Measurements from ENCODE around the gene CEP85.

Gene CEP85

DNA sequence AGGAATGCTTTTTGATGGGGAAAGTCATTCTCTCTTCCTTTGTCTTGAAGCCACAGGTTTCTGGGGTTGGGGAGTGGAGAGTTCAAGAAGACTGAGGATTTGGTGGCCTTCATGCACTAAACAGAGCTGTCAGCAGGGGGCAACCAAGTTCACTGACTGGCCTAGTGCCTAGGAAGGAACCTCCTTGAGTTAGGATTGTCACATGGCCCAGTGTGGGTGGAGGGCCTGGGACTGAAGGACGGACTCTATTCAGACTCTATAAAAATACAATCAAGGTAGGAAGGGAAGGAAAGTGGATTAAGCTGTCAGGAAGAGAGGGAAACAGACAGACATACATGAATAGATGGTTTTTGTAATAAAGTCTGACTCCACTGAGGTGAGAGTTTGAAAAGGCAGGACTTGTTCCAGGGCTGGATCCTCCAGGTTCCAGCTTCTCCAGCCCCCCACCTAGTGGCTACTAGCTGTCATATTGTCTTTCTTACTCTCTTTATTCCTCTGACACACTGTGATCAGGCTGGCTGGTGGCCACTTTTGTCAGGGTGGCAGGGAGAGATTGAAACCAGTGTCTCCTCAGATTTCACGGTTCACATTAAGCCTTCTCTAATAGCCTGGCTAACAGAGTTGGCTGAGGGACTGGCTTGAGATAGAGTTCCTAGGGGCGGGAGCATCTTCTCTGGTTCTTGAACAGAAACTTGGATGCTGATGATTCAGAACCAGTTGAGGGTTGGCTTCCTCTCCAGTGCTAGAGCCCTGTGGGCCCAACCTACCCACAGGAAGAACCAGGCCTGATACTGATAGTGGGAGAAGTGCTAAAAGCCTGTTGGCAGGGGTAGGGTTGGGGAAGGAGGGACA is 41.8 kb downstream of the CEP85 start:
- in situ Hi-C loops (cut with HindIII; ENCODE audit: low sequenced_read_pairs), result no loop called here
- peak; percentile 90 for DNase-seq (ENCODE audit: low read depth, low spot score)
- TF ChIP-seq, protein P1, sequence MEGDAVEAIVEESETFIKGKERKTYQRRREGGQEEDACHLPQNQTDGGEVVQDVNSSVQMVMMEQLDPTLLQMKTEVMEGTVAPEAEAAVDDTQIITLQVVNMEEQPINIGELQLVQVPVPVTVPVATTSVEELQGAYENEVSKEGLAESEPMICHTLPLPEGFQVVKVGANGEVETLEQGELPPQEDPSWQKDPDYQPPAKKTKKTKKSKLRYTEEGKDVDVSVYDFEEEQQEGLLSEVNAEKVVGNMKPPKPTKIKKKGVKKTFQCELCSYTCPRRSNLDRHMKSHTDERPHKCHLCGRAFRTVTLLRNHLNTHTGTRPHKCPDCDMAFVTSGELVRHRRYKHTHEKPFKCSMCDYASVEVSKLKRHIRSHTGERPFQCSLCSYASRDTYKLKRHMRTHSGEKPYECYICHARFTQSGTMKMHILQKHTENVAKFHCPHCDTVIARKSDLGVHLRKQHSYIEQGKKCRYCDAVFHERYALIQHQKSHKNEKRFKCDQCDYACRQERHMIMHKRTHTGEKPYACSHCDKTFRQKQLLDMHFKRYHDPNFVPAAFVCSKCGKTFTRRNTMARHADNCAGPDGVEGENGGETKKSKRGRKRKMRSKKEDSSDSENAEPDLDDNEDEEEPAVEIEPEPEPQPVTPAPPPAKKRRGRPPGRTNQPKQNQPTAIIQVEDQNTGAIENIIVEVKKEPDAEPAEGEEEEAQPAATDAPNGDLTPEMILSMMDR (IDR thresholded peaks at IDR 0.05; ENCODE audit: low read depth, low read length), result peak; percentile 75
- no peak overlapping the region for H3K4me3 ChIP-seq (ENCODE audit: low read depth, low read length)

DNA sequence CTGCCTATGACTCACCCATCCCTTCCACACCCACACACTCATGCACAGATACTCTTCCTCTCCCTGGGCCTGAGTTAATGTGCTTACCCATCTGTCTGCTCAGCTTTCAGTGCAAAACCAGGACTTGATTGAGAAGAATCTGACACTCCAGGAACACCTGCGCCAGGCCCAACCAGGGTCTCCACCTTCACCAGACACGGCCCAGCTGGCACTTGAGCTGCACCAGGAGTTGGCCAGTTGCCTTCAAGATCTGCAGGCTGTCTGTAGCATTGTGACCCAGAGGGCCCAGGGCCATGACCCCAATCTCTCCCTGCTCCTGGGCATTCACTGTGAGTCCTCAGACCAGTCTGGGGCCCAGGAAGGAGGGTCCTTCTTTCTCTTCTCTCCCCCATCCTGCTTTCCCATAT is 42.4 kb downstream of the CEP85 start:
- TF ChIP-seq, protein P1 (IDR thresholded peaks at IDR 0.05; ENCODE audit: low read depth, low read length), result no peak
- DNase-seq (ENCODE audit: low read depth, low spot score), result no peak
- in situ Hi-C loops (cut with HindIII; ENCODE audit: low sequenced_read_pairs), result no loop called here
- no peak overlapping the region for H3K4me3 ChIP-seq (ENCODE audit: low read depth, low read length)

DNA sequence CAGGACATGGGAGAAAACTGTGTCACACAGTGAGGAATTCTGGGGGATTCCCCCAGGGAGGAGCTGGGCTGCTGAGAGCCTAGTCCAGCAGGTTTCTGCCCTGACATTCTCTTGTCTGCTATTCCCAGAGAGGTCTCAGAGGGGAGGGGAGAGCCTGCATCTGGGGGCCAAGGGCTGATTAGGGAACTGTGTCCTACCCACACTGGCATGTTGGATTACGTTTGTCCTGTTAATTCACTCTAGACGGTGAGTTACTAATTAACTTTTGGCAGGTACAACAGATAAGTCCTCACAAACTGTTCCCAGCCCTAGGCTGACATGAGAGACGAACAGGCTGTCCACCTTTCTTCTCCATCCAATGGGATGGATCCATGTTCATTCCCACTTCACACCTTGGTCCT is 43.3 kb downstream of the CEP85 start:
- TF ChIP-seq, protein P1 (IDR thresholded peaks at IDR 0.05; ENCODE audit: low read depth, low read length), result no peak
- H3K4me3 ChIP-seq (ENCODE audit: low read depth, low read length), result no peak overlapping the region
- DNase-seq (ENCODE audit: low read depth, low spot score), result no peak
- in situ Hi-C loops (cut with HindIII; ENCODE audit: low sequenced_read_pairs), result no loop called here

DNA sequence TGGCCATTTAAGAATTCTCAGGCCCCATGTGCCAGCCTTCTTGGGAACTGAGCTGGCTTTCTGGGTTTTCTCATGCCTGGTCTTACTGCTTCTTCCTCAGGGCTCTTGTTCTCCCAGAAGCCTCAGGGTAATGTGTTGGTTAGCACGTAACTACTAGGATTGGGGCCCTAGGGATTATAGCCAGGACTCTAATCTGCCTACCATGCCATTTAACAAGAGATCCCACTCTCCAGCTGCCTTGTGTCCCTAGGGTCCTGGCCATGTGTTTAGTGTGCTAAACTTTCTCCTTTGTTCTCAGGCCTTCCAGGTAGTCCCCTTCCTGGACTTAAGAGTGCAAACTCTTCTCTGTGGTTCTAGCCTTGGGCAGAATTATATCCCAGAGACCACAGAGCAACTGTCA is 43.7 kb downstream of the CEP85 start:
- in situ Hi-C loops (cut with HindIII; ENCODE audit: low sequenced_read_pairs), result no loop called here
- TF ChIP-seq, protein P1 (IDR thresholded peaks at IDR 0.05; ENCODE audit: low read depth, low read length), result no peak
- DNase-seq (ENCODE audit: low read depth, low spot score), result no peak
- H3K4me3 ChIP-seq (ENCODE audit: low read depth, low read length), result no peak overlapping the region

DNA sequence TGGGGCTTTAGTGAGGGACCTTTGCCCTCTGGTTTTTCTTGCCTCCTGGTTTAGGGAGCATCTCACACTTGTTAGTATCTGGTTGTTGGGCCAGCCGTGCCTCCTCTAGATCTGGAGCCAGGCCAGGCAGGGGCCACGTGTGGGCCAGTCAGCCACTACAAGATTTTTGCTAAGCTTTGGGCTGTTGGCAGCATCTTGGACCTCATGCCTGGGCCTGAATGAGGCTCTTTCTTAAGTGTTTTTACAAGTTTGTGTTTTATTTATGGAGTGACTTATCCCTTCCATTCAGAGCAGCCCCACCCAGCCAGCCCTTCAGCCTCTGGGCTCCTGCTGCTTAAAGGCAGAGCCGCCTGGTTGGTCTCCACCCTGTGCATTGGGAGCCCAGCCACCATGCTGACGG is 44.3 kb downstream of the CEP85 start:
- in situ Hi-C loops (cut with HindIII; ENCODE audit: low sequenced_read_pairs), result no loop called here
- TF ChIP-seq, protein P1 (IDR thresholded peaks at IDR 0.05; ENCODE audit: low read depth, low read length), result no peak
- H3K4me3 ChIP-seq (ENCODE audit: low read depth, low read length), result no peak overlapping the region
- peak; percentile 76 for DNase-seq (ENCODE audit: low read depth, low spot score)

DNA sequence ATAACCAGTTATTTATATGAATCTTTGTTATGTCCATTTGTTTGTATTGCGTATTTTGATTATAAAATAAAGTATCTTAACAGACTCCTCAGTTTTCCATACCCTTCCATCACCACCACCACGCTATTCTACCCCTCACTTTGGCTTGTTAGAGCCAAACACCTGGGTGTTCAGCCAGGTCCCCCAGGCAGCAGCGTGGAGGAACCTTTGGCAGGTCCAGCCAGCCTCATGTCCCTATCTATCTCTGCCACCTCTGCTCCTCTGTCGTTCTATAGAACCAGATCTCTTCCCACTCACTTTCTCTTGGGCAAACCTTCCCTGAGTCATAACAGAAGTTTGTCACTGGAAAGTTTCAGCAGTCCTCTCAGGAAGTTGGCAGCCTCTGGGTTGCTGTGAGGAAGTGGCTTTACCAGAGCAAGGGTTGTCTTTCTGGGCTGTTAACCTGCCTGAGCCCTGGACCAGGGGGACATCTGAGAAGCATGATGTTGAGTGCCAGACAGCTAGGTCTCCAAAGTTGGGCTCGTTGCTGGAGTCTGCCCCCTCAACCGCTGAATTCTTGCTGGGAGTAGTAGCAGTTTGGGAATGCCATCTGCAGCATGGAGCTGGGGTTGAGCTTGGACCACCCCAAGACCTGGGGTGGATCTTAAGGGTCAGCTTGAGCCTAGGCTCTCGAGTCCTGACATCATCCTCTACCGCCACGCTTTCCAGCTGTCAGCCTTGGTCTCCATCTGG is 44.9 kb downstream of the CEP85 start:
- in situ Hi-C loops (cut with HindIII; ENCODE audit: low sequenced_read_pairs), result no loop called here
- peak overlapping the region; percentile 86 for H3K4me3 ChIP-seq (ENCODE audit: low read depth, low read length)
- peak; percentile 42 for DNase-seq (ENCODE audit: low read depth, low spot score)
- TF ChIP-seq, protein P1 (IDR thresholded peaks at IDR 0.05; ENCODE audit: low read depth, low read length), result no peak
